Thymus (tissue), 11 donors: ENCODE data around the gene SLC15A5. TPM values are rescaled to one million over a fixed set of nuclear protein-coding genes. Genes with fewer than 3 reads are reported as not detected.

Source experiments
- DNase-seq, 9 donors: peaks; one replicate each; pipeline ENCODE4 v3.0.0-alpha.2; 2013; ENCODE audit warnings: low spot score in 9 of 9, low read depth in 6 of 9, missing footprints in 1 of 9
- H3K27ac ChIP-seq, 2 donors: one replicate each; pipeline ENCODE4 v1.5.1; 2013; ENCODE audit warnings: control low read depth in 1 of 2, low read depth in 1 of 2, low read length in 1 of 2, mild to moderate bottlenecking in 1 of 2, moderate library complexity in 1 of 2
- H3K27me3 ChIP-seq, 2 donors: one replicate each; pipeline ENCODE4 v1.5.1; 2013; ENCODE audit warnings: low read length in 1 of 2; ENCODE audit not compliant: control insufficient read depth in 2 of 2, insufficient read depth in 1 of 2
- H3K36me3 ChIP-seq, 2 donors: one replicate each; pipeline ENCODE4 v1.5.1; 2013; ENCODE audit warnings: low read length in 1 of 2, mild to moderate bottlenecking in 1 of 2, moderate library complexity in 1 of 2; ENCODE audit not compliant: control insufficient read depth in 2 of 2, insufficient read depth in 2 of 2
- H3K4me1 ChIP-seq, 2 donors: one replicate each; pipeline ENCODE4 v1.5.1; 2013; ENCODE audit warnings: low read length in 2 of 2; ENCODE audit not compliant: control insufficient read depth in 2 of 2, insufficient read depth in 2 of 2
- H3K4me3 ChIP-seq, 2 donors: one replicate each; pipeline ENCODE4 v1.5.1; 2013; ENCODE audit warnings: low read length in 2 of 2, control low read depth in 1 of 2, mild to moderate bottlenecking in 1 of 2
- H3K9me3 ChIP-seq, 2 donors: one replicate each; pipeline ENCODE4 v1.5.1; 2013; ENCODE audit warnings: low read length in 1 of 2, mild to moderate bottlenecking in 1 of 2; ENCODE audit not compliant: control insufficient read depth in 2 of 2, insufficient read depth in 1 of 2
- WGBS: extraction: QIAGEN DNeasy Blood & Tissue Kit; methylation state at CpG from one replicate; pipeline ENCODE4 v1.1.7; 2013; 5-methylcytosine and 5-hydroxymethylcytosine counted together
- polyA plus RNA-seq: library from polyadenylated mRNA; stranded (reverse); fragments of 200-250 nt; gene quantifications from one replicate; pipeline ENCODE4 v1.2.3, GENCODE V29; 2013
- total RNA-seq: library from RNA; stranded (reverse); fragments of 120-200 nt; gene quantifications from one replicate; pipeline ENCODE4 v1.2.4, GENCODE V29; 2013
- donor health status: healthy.

The SLC15A5 gene
- total and polyA plus RNA-seq, 2 donors = not detected

- 83% methylated on average over 3 of the region's 3 CpGs for WGBS
- H3K36me3 ChIP-seq = no peaks in the 10 kb centered on the region
- no peak for DNase-seq
- no peak overlapping the region for H3K27ac ChIP-seq
- no peaks in the 10 kb centered on the region for H3K4me1 ChIP-seq
- no peaks in the 10 kb centered on the region for H3K27me3 ChIP-seq
- no peaks in the 10 kb centered on the region for H3K9me3 ChIP-seq
- no peak overlapping the region for H3K4me3 ChIP-seq
These were observed 101.6 kb downstream of the SLC15A5 start for GRCh38 chr12:16175840-16176239.

- H3K27me3 ChIP-seq = no peaks in the 10 kb centered on the region
- no peaks in the 10 kb centered on the region for H3K4me1 ChIP-seq
- H3K27ac ChIP-seq = no peak overlapping the region
- no peak overlapping the region for H3K4me3 ChIP-seq
- 91% methylated on average over 4 of the region's 4 CpGs for WGBS
- no peak for DNase-seq
- no peaks in the 10 kb centered on the region for H3K36me3 ChIP-seq
- H3K9me3 ChIP-seq = no peaks in the 10 kb centered on the region
These were observed 103.2 kb downstream of the SLC15A5 start for GRCh38 chr12:16174282-16174681.

GRCh38 chr12:16171348-16171747, 106.1 kb downstream of the SLC15A5 start:
- H3K4me3 ChIP-seq = no peak overlapping the region
- WGBS = 87% methylated on average over 2 of the region's 2 CpGs
- no peaks in the 10 kb centered on the region for H3K27me3 ChIP-seq
- no peaks in the 10 kb centered on the region for H3K9me3 ChIP-seq
- DNase-seq = no peak
- H3K27ac ChIP-seq = no peak overlapping the region
- H3K36me3 ChIP-seq = no peaks in the 10 kb centered on the region
- no peaks in the 10 kb centered on the region for H3K4me1 ChIP-seq

- H3K27me3 ChIP-seq = no peaks in the 10 kb centered on the region
- 90% methylated on average over 3 of the region's 3 CpGs for WGBS
These were observed 109.4 kb downstream of the SLC15A5 start for GRCh38 chr12:16168078-16168477.

GRCh38 chr12:16166563-16167470, 110.7 kb downstream of the SLC15A5 start:
- H3K4me1 ChIP-seq = no peaks in the 10 kb centered on the region
- H3K4me3 ChIP-seq = no peak overlapping the region
- no peaks in the 10 kb centered on the region for H3K9me3 ChIP-seq
- DNase-seq = no peak
- no peaks in the 10 kb centered on the region for H3K27me3 ChIP-seq
- 89% methylated on average over 5 of the region's 5 CpGs for WGBS
- H3K36me3 ChIP-seq = no peaks in the 10 kb centered on the region
- H3K27ac ChIP-seq = no peak overlapping the region

More at GRCh38 chr12:16168078-16168477, 109.4 kb downstream of the SLC15A5 start:
- Histone ChIP-seq H3K9me3 (no peaks in the 10 kb centered on the region), H3K36me3 (no peaks in the 10 kb centered on the region), H3K4me1 (no peaks in the 10 kb centered on the region), H3K4me3 (no peak overlapping the region), H3K27ac (no peak overlapping the region)
- no peak for DNase-seq

GRCh38 chr12:16165506-16165905, 112.0 kb downstream of the SLC15A5 start:
- no peak for DNase-seq
- Histone ChIP-seq H3K4me1 (no peaks in the 10 kb centered on the region), H3K27me3 (no peaks in the 10 kb centered on the region), H3K4me3 (no peak overlapping the region), H3K9me3 (no peaks in the 10 kb centered on the region), H3K36me3 (no peaks in the 10 kb centered on the region), H3K27ac (no peak overlapping the region)
- 5% methylated on average over 2 of the region's 2 CpGs for WGBS

GRCh38 chr12:16163901-16164300, 113.6 kb downstream of the SLC15A5 start:
- H3K36me3 ChIP-seq = no peaks in the 10 kb centered on the region
- no peak for DNase-seq
- H3K27me3 ChIP-seq = no peaks in the 10 kb centered on the region
- no peaks in the 10 kb centered on the region for H3K4me1 ChIP-seq
- H3K4me3 ChIP-seq = no peak overlapping the region
- no peak overlapping the region for H3K27ac ChIP-seq
- no peaks in the 10 kb centered on the region for H3K9me3 ChIP-seq

- WGBS = 65% methylated on average over 4 of the region's 4 CpGs
- H3K4me3 ChIP-seq = no peak overlapping the region
- no peak overlapping the region for H3K27ac ChIP-seq
- no peak for DNase-seq
- H3K27me3 ChIP-seq = no peaks in the 10 kb centered on the region
- H3K4me1 ChIP-seq = no peaks in the 10 kb centered on the region
- no peaks in the 10 kb centered on the region for H3K36me3 ChIP-seq
- H3K9me3 ChIP-seq = no peaks in the 10 kb centered on the region
These were observed 114.3 kb downstream of the SLC15A5 start for GRCh38 chr12:16163146-16163545.

GRCh38 chr12:16159571-16159970, 117.9 kb downstream of the SLC15A5 start:
- Histone ChIP-seq H3K9me3 (no peaks in the 10 kb centered on the region), H3K27me3 (no peaks in the 10 kb centered on the region), H3K36me3 (no peaks in the 10 kb centered on the region), H3K27ac (no peak overlapping the region), H3K4me1 (no peaks in the 10 kb centered on the region), H3K4me3 (no peak overlapping the region)
- no peak for DNase-seq
- 91% methylated on average over 1 of the region's 1 CpG for WGBS
